ENCODE measurements around the gene PIP5K1B.

Gene PIP5K1B

GRCh38 chr9:68999393-69000105 lies 294.5 kb downstream of the PIP5K1B start:
- DNase-seq = peak; percentile 67

GRCh38 chr9:69001921-69002320 lies 296.9 kb downstream of the PIP5K1B start:
- DNase-seq = no peak

GRCh38 chr9:69003051-69003450 lies 298.0 kb downstream of the PIP5K1B start:
- DNase-seq = no peak

- no peak for DNase-seq
Measured at GRCh38 chr9:69004836-69005235, 299.8 kb downstream of the PIP5K1B start.

GRCh38 chr9:69009708-69010107 lies 304.7 kb downstream of the PIP5K1B start:
- no peak for DNase-seq

- DNase-seq = no peak
Measured at GRCh38 chr9:69012696-69013381, 307.8 kb downstream of the PIP5K1B start.

GRCh38 chr9:69013382-69013727 lies 308.3 kb downstream of the PIP5K1B start:
- no peak for DNase-seq

GRCh38 chr9:69014013-69014412 lies 309.0 kb downstream of the PIP5K1B start, which contains the start of gene PRKACG:
TSS of gene PRKACG (minus strand) at chr9:69014113. CDS start at chr9:69014092, 21 bp downstream.
- DNase-seq = no peak

- no peak for DNase-seq
Measured at GRCh38 chr9:69016191-69017096, 311.4 kb downstream of the PIP5K1B start.

GRCh38 chr9:69018737-69019136 lies 313.7 kb downstream of the PIP5K1B start:
- no peak for DNase-seq

- peak; percentile 49 for DNase-seq
Measured at GRCh38 chr9:69019808-69020207, 314.8 kb downstream of the PIP5K1B start.

GRCh38 chr9:69020301-69021145 lies 315.5 kb downstream of the PIP5K1B start:
- no peak for DNase-seq

- DNase-seq = no peak
Measured at GRCh38 chr9:69023650-69024049, 318.6 kb downstream of the PIP5K1B start.

- DNase-seq = peak; percentile 38
Measured at GRCh38 chr9:69027355-69028097, 322.5 kb downstream of the PIP5K1B start.

- DNase-seq = peak; percentile 34
Measured at GRCh38 chr9:69028754-69029153, 323.7 kb downstream of the PIP5K1B start.

- DNase-seq = no peak
Measured at GRCh38 chr9:69029535-69029934, 324.5 kb downstream of the PIP5K1B start.

- no peak for DNase-seq
Measured at GRCh38 chr9:69030851-69031645, 326.0 kb downstream of the PIP5K1B start.

GRCh38 chr9:69034071-69034470 lies 329.0 kb downstream of the PIP5K1B start:
- DNase-seq = no peak

- peak; percentile 79 for DNase-seq
Measured at GRCh38 chr9:69035438-69036308, 330.6 kb downstream of the PIP5K1B start, which contains the start of gene FXN. TSS of gene FXN (plus strand) at chr9:69035752. CDS start at chr9:69035783, 31 bp downstream.

GRCh38 chr9:69036309-69036708 lies 331.3 kb downstream of the PIP5K1B start:
- no peak for DNase-seq

Measured in CD4-positive, alpha-beta T cell treated with Interleukin-15 for 1 hour (primary cell).